ENCODE measurements around the gene EXD3. TPM values are rescaled to one million over a fixed set of nuclear protein-coding genes. Genes with fewer than 3 reads are reported as not detected.

Gene EXD3
- polyA plus RNA-seq, 1 of the 3 experiments (the other 2 are of a cell fraction): 11.5 TPM

DNA sequence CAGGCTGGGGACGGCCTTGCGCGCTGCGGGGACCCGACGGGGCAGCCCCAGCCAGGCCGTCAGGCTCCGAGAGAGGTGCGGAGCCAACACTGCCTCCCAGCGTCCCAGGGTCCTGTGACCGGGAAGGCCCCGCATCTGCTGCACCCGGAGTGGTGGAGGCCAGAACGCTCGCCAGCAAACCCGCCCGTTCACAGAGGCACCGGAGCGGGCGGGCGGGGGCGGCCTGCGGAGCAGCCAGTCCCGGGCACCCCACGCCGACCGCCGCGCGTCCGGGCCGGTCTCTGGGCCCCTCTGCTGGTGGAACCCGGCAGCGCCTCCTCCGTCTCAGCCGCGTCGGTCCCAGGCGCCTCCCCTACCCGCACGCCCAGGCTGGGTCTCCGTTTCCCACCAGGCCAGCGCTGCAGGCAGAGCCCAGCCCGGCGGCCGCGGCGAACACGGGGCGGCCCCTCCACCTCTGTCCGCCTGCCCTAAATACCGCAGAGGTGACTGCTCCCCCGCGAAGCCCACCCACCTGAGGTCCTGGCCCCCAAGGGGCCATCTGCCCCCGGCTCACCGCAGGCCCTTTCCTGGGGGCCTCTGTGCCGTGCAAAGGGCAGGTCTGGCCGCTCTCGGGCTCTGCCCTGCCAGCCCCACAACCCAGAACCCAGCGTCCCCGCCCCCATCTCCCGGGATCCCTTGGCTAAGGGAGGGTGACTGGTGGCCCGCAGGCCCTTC, 15.9 kb downstream of the EXD3 start:
- DNase-seq: peak; percentile 98
- Histone ChIP-seq H3K4me2 (peak overlapping the region; percentile 66; the same call in 1 of the 2 replicates), H3K9me2 (no peaks in the 10 kb centered on the region), H3K36me3 (replicated peaks in 1 of 2; ENCODE audit: control insufficient read depth in 1 of 2, insufficient read depth in 2 of 2, low read length in 1 of 2) (no peaks in the 10 kb centered on the region), H3K9ac (no peak overlapping the region), H3K4me1 (ENCODE audit: control insufficient read depth in 1 of 2, insufficient read depth in 2 of 2, low read depth in 1 of 2, low read length in 1 of 2) (peaks cover 7 to 19% of the 10 kb centered on the region in 2 experiments; a peak in 3 of 4 replicates), H3K27me3 (ENCODE audit: insufficient read depth) (no peaks in the 10 kb centered on the region), H2AFZ (ENCODE audit: low read depth) (no peak overlapping the region), H3K9me3 (no peaks in the 10 kb centered on the region), H3K4me3 (ENCODE audit: low read depth in 2 of 2, low read length in 1 of 2) (peak overlapping the region; percentile 32 to 55; a peak in 3 of 4 replicates), H3K27ac (ENCODE audit: low read depth in 2 of 2, low read length in 1 of 2) (no peak overlapping the region), H3F3A (replicated peaks; ENCODE audit: insufficient read depth) (peaks cover 7% of the 10 kb centered on the region), H3K79me2 (ENCODE audit: insufficient read depth) (peaks cover 4% of the 10 kb centered on the region; the same call in 1 of the 2 replicates), H4K20me1 (ENCODE audit: insufficient read depth) (0 out of 2 replicates have a peak, but pooled peaks cover 4% of the 10 kb centered on the region)
- ChIA-PET POLR2A (no interaction called here), CTCF (interaction anchor here (0.9 to 1.9 kb wide), 7 partner anchors 16 to 130 kb away, joined by 3 to 8 read pairs (median 3); partner anchors contain the start of genes EXD3, NRARP and TOR4A)
- WGBS (ENCODE audit: low lambda C conversion rate): 40% methylated on average over 2 of the region's 63 CpGs
- TF ChIP-seq NFIC (IDR thresholded peaks at IDR 0.05; ENCODE audit: borderline replicate concordance): no peak
- no peak for TF ChIP-seq TCF12 (IDR thresholded peaks at IDR 0.05)
- TF ChIP-seq RCOR1 (IDR thresholded peaks at IDR 0.05; ENCODE audit: low read length): no peak
- peak; percentile 67 for TF ChIP-seq SMC3 (IDR thresholded peaks at IDR 0.05; ENCODE audit: low read depth, low read length)
- no peak for TF ChIP-seq TAF1 (IDR thresholded peaks at IDR 0.05; ENCODE audit: borderline replicate concordance, low read depth, low read length)
- 0 out of 2 replicates have a peak, but pooled peaks have one; percentile 35 for TF ChIP-seq MXI1 (IDR thresholded peaks at IDR 0.05; ENCODE audit: low read depth, low read length)
- peak; percentile 75 for TF ChIP-seq RAD21 (IDR thresholded peaks at IDR 0.05; ENCODE audit: low read length)
- TF ChIP-seq EP300 (IDR thresholded peaks at IDR 0.05; ENCODE audit: borderline replicate concordance in 1 of 2, low read depth in 1 of 2, low read length in 1 of 2): no peak
- TF ChIP-seq, protein P1, sequence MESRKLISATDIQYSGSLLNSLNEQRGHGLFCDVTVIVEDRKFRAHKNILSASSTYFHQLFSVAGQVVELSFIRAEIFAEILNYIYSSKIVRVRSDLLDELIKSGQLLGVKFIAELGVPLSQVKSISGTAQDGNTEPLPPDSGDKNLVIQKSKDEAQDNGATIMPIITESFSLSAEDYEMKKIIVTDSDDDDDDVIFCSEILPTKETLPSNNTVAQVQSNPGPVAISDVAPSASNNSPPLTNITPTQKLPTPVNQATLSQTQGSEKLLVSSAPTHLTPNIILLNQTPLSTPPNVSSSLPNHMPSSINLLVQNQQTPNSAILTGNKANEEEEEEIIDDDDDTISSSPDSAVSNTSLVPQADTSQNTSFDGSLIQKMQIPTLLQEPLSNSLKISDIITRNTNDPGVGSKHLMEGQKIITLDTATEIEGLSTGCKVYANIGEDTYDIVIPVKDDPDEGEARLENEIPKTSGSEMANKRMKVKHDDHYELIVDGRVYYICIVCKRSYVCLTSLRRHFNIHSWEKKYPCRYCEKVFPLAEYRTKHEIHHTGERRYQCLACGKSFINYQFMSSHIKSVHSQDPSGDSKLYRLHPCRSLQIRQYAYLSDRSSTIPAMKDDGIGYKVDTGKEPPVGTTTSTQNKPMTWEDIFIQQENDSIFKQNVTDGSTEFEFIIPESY (IDR thresholded peaks at IDR 0.05; ENCODE audit: borderline replicate concordance, low read depth): no peak
- TF ChIP-seq CHD2 (IDR thresholded peaks at IDR 0.05; ENCODE audit: low read length, partially characterized antibody): no peak
- no peak for TF ChIP-seq MEF2A (IDR thresholded peaks at IDR 0.05; ENCODE audit: borderline replicate concordance, low read depth)
- TF ChIP-seq SIN3A (IDR thresholded peaks at IDR 0.05; ENCODE audit: borderline replicate concordance, low read depth, low read length): no peak
- TF ChIP-seq ELF1 (IDR thresholded peaks at IDR 0.05): no peak
- TF ChIP-seq, protein P2, sequence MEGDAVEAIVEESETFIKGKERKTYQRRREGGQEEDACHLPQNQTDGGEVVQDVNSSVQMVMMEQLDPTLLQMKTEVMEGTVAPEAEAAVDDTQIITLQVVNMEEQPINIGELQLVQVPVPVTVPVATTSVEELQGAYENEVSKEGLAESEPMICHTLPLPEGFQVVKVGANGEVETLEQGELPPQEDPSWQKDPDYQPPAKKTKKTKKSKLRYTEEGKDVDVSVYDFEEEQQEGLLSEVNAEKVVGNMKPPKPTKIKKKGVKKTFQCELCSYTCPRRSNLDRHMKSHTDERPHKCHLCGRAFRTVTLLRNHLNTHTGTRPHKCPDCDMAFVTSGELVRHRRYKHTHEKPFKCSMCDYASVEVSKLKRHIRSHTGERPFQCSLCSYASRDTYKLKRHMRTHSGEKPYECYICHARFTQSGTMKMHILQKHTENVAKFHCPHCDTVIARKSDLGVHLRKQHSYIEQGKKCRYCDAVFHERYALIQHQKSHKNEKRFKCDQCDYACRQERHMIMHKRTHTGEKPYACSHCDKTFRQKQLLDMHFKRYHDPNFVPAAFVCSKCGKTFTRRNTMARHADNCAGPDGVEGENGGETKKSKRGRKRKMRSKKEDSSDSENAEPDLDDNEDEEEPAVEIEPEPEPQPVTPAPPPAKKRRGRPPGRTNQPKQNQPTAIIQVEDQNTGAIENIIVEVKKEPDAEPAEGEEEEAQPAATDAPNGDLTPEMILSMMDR (IDR thresholded peaks at IDR 0.05): peak; percentile 59
- no peak for TF ChIP-seq GABPA (IDR thresholded peaks at IDR 0.05; ENCODE audit: low read depth)
- TF ChIP-seq, protein P3, sequence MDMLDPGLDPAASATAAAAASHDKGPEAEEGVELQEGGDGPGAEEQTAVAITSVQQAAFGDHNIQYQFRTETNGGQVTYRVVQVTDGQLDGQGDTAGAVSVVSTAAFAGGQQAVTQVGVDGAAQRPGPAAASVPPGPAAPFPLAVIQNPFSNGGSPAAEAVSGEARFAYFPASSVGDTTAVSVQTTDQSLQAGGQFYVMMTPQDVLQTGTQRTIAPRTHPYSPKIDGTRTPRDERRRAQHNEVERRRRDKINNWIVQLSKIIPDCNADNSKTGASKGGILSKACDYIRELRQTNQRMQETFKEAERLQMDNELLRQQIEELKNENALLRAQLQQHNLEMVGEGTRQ (IDR thresholded peaks at IDR 0.05; ENCODE audit: borderline replicate concordance, low read depth, low read length): no peak
- no peak for TF ChIP-seq RFX5 (IDR thresholded peaks at IDR 0.05; ENCODE audit: low read length)
- TF ChIP-seq, protein P4, sequence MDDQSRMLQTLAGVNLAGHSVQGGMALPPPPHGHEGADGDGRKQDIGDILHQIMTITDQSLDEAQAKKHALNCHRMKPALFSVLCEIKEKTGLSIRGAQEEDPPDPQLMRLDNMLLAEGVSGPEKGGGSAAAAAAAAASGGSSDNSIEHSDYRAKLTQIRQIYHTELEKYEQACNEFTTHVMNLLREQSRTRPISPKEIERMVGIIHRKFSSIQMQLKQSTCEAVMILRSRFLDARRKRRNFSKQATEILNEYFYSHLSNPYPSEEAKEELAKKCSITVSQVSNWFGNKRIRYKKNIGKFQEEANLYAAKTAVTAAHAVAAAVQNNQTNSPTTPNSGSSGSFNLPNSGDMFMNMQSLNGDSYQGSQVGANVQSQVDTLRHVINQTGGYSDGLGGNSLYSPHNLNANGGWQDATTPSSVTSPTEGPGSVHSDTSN (IDR thresholded peaks at IDR 0.05): no peak
- TF ChIP-seq, protein P5, sequence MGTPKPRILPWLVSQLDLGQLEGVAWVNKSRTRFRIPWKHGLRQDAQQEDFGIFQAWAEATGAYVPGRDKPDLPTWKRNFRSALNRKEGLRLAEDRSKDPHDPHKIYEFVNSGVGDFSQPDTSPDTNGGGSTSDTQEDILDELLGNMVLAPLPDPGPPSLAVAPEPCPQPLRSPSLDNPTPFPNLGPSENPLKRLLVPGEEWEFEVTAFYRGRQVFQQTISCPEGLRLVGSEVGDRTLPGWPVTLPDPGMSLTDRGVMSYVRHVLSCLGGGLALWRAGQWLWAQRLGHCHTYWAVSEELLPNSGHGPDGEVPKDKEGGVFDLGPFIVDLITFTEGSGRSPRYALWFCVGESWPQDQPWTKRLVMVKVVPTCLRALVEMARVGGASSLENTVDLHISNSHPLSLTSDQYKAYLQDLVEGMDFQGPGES (IDR thresholded peaks at IDR 0.05; ENCODE audit: low read depth, low read length): no peak
- TF ChIP-seq GATA2 (CRISPR knock-in tag; IDR thresholded peaks at IDR 0.05): no peak
- TF ChIP-seq, protein P6, sequence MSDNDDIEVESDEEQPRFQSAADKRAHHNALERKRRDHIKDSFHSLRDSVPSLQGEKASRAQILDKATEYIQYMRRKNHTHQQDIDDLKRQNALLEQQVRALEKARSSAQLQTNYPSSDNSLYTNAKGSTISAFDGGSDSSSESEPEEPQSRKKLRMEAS (IDR thresholded peaks at IDR 0.05; ENCODE audit: low read depth): no peak

Measured in SK-N-SH (cell line).